Muscle of arm (tissue), 12 donors: ENCODE measurements around the gene PANK2. TPM values are rescaled to one million over a fixed set of nuclear protein-coding genes. Genes with fewer than 3 reads are reported as not detected.
"Not testable (repeated sequence)": the region's sequence is repeated elsewhere in the genome, so short reads cannot be mapped to it uniquely, and the experiment has no call there.

ENCODE experiments used
- DNase-seq: peaks from one replicate; pipeline ENCODE4 v3.0.0-alpha.2; 2013
- polyA plus RNA-seq, 12 donors: library from polyadenylated mRNA; unstranded; fragments of 120-200 nt; gene quantifications; one replicate each; pipeline ENCODE4 v1.2.1, GENCODE V29; 2013; ENCODE audit not compliant: insufficient read length in 12 of 12

Gene PANK2
- polyA plus RNA-seq, 12 donors = 9.5 to 33.9 (median 29.2) TPM; not detected in 1

DNA sequence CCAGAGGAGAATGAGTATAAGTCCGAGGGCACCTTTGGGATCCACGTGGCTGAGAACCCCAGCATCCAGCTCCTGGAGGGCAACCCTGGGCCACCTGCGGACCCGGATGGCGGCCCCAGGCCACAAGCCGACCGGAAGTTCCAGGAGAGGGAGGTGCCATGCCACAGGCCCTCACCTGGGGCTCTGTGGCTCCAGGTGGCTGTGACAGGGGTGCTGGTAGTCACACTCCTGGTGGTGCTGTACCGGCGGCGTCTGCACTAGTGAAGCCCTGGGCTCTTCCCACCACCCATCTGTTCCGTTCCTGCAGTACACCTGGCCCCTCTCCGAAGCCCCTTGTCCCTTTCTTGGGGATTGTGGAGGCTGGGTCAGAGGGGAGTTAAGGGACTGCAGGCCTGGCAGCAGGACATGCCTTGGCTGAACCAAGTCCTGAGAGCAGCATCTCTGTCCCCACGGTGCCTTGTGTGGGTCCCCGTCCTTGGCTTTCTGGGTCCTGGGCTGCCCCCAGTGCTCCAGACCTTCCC is 23.2 kb upstream of the PANK2 start:
- DNase-seq = no peak

DNA sequence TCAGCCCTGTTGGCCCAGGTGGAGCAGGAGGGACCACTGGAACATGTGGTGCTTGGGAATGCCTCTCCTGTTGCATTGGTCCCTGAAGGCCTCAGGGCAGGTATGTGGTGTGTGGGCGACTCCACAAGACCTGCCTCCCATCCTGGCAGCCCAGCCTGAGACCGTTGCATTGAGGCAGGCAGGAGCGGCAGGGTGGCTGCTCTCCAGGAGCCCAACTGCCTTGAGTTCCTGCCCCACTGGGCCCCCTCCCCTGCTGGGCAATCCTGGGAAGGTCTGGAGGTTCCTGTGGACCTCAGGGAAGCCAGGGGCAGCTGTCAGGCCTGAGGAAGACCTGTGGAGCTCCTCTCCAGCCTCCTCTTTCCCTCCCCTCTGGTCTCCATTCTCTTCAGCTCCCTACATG is 22.7 kb upstream of the PANK2 start:
- DNase-seq = no peak

DNA sequence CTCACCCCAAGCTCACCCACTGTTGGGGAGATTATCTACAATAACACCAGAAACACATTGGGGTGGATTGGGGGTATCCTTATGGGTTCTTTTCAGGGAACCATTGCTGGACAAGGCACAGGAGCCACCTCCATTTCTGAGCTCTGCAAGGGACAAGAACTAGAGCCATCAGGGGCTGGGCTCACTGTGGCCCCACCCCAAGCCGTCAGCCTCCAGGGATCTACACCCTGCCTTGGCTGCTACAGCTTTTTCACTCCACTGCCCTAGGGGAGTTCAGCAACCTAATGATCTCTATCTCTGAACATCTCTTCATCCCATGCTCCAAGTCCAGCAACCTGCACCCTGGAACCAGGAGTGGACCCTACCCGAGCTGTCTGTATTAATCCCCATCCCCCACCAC is 21.4 kb upstream of the PANK2 start:
- DNase-seq = no peak

DNA sequence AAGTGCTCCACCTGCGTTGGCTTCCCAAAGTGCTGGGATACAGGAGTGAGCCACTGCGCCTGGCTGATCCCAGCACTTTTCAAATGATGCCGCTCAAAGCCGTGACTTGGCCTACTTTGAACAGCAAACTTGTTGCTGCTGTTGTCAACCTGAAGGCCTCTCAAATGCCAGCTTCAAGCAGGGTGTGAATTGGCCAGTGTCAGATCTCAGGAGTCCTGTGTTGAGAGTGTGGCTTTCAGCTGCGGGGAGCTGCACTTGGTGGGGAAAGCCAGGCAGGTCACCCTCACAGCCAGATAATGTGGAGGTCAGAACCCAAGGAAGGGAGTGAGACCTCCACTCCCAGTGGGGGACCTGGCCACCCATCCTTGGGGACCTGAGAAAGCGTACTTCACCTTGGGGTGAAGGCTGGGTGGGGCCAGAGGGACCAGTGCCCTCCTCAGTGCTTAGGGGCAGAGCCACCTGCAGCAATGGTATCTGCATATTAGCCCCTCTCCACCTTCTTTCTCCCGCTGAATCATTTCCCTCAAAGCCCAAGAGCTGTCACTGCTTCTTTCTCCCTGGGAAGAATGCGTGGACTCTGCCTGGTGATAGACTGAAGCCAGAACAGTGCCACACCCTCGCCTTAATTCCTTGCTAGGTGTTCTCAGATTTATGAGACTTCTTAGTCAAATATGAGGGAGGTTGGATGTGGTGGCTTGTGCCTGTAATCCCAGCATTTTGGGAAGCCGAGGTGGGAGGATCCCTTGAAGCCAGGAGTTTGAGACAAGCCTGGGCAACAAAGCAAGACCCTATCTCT is 19.1 kb upstream of the PANK2 start:
- no peak for DNase-seq

DNA sequence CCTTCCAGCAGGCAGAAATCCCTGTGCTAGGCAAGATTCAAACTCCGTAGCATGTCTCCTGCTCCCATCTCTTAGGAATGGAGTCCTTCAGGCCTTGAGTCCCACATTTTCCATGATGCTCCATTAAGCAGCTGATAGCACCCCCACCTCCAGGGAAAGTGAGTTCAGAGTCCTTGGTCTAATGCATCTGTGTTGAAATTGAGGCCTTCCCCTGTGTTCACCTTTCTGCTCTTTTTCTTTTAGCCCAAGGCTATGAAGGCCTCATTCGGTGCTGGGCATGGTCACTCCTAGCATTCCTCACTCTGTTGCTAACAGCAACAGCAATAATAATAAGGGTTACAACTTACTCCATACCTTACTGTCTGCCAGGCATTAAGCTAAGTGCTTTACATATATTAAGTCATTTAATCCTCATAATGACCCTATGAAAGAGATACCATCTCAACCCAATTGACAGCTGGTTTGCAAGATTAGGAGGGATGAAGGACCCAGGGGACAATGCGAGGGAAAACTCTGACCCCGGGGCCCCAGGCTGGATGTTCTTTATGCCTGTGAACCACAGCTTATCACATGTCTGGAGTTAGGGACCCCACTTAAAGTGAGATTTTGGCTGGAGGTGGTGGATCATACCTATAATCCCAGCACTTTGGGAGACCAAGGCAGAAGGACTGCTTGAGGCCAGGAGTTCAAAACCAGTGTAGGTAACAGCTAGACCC is 17.5 kb upstream of the PANK2 start:
- no peak for DNase-seq

DNA sequence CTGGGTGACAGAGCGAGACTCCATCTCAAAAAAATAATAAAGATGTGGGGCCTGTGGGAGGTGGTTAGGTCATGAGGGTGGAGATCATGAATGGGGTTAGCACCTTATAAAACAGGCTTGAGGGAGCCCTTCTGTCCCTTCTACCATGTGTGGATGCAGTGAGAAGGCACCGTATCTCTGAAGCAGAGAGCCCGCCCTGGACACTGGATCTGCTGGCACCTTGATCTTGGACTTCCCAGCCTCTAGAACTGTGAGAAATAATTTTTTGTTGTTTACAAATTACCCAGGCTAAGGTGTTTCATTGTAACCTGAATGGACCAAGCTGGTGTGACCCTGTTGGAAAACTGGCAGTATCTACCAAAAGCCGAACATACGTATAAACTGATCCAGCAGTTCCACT is 15.7 kb upstream of the PANK2 start:
- DNase-seq = no peak

DNA sequence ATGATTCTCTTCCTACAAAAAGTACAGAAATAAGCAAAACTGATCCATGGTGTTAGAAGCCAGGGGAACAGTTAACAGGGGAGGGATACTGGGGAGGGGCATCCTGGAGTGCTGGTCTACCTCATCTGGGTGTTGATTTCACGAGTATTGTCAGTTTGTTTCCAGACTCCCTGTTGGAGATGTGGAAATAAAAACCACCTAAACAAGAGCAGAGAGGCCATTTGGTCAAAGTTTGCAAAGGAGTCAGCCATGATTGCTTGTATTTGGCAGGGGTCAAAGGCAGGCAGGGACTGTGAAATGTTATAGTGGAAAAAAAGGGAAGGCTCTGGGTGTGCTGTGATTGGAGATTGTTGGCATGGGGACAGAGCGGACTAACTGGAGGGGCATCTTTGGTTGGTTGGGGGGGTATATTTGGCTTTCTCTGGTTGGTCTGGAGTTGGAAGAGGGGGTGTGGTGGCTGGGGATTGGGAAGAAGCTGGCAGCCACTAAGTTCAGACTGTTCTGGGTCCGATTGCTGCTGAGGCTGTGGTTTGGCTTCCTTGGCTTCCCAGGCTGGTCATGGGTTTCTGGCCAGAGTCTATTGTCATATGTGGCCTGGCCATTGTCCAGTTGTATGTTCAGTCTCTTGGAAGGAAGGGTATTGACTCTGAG is 14.9 kb upstream of the PANK2 start:
- DNase-seq = no peak

DNA sequence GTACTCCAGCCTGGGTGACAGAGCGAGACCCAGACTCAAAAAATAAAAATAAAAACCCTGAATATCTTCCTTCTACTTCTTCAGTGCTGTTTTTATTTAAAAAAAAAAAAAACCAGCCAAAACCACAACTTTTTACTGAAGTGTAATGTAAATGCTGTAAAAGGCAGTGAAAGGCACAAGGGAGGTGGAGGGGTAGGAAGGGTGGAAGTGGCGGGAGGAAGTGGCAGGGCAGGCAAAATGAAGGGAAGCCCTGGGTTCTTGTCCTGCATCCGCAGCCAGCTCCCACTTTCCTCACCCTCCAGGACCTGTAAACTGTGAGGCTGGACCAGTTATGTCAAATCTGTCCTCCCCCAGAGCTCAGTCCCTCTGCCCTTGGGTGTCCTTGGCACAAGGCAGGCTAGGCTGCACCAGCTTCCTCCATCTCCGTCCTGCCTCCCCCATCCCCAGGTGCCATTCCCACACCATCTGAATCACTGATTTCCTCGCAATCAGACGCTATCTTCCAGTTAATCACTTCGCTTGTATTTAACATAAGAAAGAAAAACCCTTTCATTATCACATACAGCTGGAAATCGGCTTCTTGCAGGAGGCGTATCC is 13.7 kb upstream of the PANK2 start:
- DNase-seq = no peak

DNA sequence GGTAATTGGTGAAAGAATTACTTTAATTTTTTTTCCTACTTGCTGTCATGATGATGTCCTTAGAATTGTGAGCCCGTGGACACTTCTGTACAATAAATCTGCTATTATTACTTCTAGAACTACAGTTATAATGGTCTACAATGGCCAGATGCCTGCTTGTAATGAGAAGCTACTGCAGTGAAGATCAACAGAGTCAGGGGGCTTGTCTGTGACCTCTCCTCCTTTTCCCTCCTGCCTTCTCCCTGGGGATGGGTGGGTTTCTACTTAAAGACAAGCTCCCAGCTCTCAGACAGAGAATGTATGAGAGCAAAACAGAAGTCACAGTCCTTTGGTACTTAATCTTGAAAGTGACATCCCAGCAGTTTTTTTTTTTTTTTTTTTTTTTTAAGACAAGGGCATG is 13.2 kb upstream of the PANK2 start:
- DNase-seq = no peak

DNA sequence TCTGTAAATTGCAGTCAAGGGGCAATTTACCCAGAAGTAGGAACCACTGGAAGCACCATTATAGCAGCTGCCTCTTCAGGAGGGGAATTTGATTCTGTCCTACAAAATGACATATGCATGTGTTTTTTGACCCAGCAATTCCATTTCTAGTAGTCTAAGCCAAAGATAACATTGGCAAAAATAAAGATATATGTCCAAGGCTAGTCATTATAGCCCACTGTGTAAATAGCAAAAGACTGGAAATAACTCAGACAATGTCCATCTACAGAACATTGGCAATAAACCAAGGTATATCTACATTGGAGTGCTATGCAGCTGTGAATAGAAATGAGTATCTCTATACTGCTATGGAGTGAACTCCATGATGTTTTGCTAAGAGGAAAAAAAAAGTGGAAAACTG is 12.5 kb upstream of the PANK2 start:
- DNase-seq = no peak

DNA sequence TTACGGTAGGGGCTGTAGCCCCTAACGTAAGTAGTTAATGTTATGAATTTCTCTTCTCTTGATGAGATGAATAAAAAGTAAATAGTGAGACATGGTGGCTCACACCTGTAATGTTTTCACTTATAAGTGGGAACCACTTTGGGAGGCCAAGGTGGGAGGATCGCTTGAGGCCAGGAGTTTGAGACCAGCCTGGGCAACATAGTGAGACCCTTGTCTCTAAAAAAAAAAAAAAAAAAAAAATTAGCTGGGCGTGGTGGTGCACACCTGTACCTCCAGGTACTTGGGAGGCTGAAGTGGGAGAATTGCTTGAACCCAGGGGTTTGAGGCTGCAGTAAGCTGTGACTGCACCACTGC is 10.3 kb upstream of the PANK2 start:
- DNase-seq = not testable (repeated sequence)

DNA sequence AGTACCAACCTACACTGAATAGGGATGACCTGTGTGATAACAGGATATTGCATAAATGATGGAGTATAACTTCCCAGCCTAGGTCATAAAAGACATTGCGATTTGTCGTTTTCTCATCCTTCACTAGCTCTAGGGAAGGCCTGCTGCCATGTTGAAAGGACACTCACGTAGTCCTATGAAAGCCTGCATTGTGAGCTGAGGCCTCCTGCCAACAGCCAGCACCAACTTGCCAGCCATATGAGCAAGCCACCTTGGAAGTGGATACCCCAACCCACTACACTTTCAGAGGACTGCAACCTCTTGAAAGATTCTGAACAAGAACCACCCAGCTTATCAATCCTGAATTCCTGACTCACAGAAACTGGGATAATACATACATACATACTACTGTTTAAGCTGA is 3.5 kb upstream of the PANK2 start:
- no peak for DNase-seq

DNA sequence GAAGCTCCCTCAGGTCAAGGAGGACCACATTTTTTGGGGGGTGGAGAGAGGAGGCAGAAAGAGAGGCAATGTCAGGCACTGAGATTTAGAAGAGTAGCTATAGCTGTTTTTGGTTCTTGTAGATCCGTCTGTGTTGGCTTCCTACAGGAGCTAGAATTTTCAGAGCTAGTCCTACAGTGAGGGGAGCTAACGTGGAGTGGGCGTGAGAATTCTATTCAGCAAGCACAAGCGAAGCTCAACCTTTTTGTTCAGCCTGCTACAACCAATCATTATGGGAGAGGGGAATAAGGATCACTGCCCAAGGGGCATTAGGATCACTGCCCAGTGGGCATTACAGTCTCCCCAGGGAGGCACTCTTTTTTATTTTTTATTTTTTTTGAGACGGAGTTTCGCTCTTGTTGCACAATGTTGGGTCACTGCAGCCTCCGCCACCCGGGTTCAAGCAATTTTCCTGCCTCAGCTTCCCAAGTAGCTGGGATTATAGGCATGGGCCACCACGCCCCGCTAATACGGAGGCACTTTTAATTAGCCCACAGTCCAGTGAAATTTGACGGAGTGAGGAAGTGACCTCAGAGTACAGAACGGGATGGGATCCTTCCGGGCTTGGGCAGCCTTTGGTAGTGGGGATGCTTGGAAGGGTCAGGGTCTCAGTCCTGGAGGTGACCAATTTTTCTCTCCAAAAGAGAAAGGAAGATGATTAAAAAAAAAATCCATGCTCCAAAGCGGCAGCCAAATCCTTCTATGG is 1.1 kb upstream of the PANK2 start:
- DNase-seq = no peak

DNA sequence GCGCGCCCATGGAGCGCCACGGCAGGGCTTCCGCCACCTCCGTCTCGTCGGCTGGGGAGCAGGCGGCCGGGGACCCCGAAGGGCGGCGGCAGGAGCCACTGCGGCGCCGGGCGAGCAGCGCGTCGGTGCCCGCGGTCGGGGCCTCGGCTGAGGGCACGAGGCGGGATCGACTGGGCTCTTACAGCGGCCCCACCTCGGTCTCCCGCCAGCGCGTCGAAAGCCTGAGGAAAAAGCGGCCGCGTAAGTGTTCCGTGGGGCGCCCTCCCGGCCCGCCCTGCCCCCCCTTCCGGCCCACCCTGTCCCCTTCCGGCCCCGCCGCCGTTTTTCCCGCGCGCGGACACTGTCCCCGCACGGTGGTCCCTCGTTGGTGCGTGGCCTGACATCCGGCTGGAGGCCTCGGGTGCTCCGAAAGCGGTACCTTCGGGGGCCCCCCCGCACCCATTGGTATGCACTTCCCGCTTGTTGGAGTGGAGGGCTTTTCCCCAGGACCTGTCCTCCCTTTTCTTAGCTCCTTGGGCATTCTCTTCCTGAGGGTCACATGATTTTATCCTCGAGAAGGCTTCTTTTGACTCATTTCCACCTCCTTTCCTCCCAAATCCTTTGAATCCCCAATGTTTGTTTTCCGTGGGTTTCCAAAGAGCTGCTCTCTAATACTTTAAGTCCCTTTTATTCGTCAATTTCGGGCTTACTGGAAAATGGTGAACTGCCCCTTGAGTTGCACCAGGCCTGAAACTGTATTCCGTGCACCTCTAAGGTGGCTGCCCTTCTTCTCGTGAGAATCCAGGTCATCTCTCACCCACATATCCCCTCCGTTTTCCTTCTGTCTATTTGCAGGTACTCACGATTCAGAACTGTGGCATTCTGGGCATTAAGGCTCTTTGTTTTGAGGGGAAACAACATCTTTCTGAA is 556 bp downstream of the PANK2 start:
- DNase-seq = peak; percentile 41

DNA sequence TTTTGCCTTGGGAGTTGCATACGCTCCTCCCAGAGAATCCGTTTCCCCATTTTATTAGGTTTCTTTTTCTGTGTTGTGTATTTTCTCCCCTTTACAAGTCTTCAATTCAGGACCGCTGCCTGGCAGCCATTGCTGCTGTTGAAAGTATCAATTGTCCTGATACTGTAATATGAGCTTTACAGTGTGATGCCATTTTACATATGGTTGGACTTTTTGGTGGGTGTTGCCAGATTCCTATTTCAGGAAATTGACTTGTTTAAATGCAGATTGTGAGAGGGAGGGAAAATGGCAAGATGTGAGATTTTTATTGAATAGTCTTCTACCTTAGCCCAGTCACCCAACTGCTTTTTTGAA is 1.2 kb downstream of the PANK2 start:
- DNase-seq = peak; percentile 37

DNA sequence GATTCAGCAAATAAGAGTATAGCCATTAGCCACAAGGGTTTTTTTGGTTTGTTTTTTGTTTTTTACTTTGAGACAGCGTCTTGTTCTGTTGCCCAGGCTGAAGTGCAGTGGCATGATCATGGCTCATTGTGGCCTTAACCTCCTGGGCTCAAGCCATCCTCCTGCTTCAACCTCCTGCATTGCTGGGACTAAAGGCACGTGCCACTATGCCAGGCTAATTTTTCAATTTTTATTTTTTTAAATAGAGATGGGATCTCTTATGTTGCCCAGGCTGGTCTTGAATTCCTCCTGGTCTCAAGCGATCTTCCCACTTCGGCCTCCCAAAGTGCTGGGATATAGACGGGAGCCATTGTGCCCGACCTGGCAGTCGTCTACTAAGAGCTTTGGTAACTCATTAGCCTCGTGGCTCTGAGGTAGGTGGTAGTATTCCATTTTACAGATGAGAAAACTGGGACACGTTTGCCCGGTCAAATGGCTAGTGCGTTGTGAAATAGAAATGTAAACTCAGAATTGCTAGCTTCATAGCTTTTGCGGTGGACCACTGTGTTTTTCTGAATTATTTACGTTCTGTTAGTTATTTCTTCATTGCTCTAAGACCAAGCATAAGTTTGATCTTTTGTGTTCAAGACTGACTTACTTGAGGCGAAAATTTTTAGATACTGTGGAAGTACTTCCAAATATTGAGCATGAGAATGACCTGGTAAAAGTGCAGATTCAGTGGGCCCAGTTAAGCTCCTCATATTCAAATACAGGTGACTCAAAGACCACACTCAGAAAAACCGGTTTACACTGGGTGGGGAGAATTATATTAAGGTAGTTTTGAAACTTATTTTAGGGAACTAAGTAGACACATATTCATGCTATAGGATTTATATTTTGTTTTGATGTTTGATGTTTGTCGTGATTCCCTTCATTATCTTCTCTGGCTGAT is 2.1 kb downstream of the PANK2 start:
- DNase-seq = no peak

DNA sequence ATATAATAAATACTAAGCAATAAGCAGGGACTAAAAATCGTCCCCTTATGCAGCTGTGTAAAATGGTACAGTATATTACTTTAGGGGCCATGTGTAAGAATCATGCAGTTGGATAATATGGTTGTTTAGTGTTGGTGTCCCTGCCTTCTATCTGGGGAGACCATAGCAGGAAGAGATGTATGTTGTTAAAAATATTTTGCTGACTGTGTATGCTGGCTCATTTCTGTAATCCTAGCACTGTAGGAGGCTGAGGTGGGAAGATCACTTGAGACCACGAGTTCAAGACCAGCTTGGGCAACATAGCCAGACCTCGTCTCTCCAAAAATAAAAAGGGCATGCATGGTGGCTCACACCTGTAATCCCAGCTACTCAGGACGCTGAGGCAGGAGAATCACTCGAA is 5.6 kb downstream of the PANK2 start:
- DNase-seq = no peak

DNA sequence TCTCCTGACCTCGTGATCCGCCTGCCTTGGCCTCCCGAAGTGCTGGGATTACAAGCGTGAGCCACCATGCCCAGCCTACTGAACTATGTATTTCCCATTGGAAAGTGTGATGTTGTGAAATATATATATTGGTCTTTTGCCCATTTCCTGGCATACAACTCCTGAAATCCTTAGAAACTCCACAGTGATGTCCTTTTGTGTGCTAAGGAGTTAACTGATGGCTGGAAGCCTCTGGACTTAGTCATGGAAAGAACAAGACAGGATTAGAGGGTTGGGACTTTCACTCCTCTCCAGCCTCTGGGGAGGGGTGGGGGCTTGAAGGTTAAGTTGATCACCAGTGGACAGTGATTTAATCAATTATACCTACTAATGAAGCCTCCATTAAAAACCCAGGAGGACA is 7.1 kb downstream of the PANK2 start:
- DNase-seq = no peak

DNA sequence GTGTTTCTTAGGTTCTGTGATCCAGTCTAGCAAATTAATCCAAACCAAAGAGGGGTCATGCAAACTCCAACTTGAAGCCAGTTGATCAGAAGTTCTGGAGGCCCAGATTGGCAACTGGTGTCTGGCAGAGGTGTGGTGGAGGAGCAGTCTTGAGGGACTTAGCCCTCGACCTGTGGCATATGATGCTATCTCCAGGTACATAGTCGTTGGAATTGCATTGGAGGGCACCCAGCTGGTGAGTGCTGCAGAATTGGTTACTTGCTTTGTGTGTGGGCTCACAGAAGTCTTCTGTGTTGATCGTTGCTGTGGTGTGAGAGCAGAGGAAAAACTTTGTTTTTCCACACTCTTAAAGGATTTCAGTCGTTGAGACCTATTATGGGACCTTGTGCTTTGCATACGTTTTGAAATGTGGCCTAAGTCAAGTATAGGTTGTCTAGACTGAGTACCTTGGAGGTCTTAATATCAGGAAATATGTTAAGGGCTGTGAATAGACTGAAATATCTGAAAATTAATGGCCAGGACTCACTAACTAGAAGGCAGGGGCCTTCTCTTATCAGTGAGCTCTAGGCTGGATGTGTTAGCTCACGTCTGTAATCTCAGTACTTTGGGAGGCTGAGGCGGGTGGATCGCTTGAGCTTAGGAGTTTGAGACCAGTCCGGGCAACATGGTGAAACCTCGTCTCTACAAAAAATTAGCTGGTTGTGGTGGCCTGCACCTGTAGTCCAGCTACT is 7.8 kb downstream of the PANK2 start:
- no peak for DNase-seq
